HepG2 (cell line): ENCODE results near the gene ABCC10. TPM values are rescaled to one million over a fixed set of nuclear protein-coding genes. Genes with fewer than 3 reads are reported as not detected.
A peak's percentile ranks its signal among the peaks of the same experiment; 100 is the strongest.

Experiments
- ATAC-seq: fragments of 200-7000 bp; cut with Tn5 transposase; 3 replicates; pipeline ENCODE4 v1.9.1; 2020; ENCODE audit warnings: mild to moderate bottlenecking, moderate library complexity
- BruUV-seq: library from RNA; stranded (reverse); fragments of 400-500 nt; replicated peaks from 2 replicates; lab custom pipeline; 2021; lab: Mats Ljungman, UMichigan
- CTCF ChIA-PET: fragments of 300-600 bp; formaldehyde crosslinking; extraction: SDS; loops from one replicate; lab custom pipeline; 2021; ENCODE audit warnings: low total read pairs, inconsistent platforms, low intra/inter-chr PET ratio; lab: Yijun Ruan, JAX
- POLR2A ChIA-PET: fragments of 350-600 bp; sonication (Branson Sonifier 250); formaldehyde crosslinking; loops from one replicate; lab custom pipeline; 2020; ENCODE audit warnings: antibody characterized with exemption, inconsistent platforms; lab: Yijun Ruan, JAX
- DNase-seq: peaks from one replicate; pipeline ENCODE4 v3.0.0-alpha.2; 2015; ENCODE audit warnings: low spot score
- FAIRE-seq: peaks from 3 replicates; lab custom pipeline; 2011; peaks lifted over from hg19 to GRCh38; lab: Jason Lieb, UNC
- H2AFZ ChIP-seq: one replicate; pipeline ENCODE4 v1.6.1; 2011; ENCODE audit warnings: low read length, inconsistent platforms
- H3K27ac ChIP-seq: fragments of 300-600 bp; 3 replicates; pipeline ENCODE4 v1.8.0; 2011; ENCODE audit warnings: mixed run types, mild to moderate bottlenecking, mixed read lengths, low read length, inconsistent platforms; ENCODE audit not compliant: insufficient read depth; ENCODE audit errors: extremely low read length
- H3K27me3 ChIP-seq, 2 experiments: fragments of 200-600 bp in 1 of 2; 2 replicates in 1 of 2; 3 replicates in 1 of 2; pipeline versions ENCODE4 v1.6.0 to v1.8.0; 2011; ENCODE audit warnings: low read length in 2 of 2, mild to moderate bottlenecking in 2 of 2, moderate library complexity in 2 of 2, inconsistent platforms in 1 of 2; ENCODE audit not compliant: insufficient read depth in 2 of 2, control insufficient read depth in 1 of 2
- H3K36me3 ChIP-seq, 2 experiments: fragments of 200-600 bp in 1 of 2; replicated peaks in 1 of 2; 2 replicates in 1 of 2; 3 replicates in 1 of 2; pipeline versions ENCODE4 v1.5.1 to v1.8.0; 2011; ENCODE audit warnings: low read length in 2 of 2, inconsistent platforms in 1 of 2; ENCODE audit not compliant: insufficient read depth in 2 of 2, control insufficient read depth in 1 of 2
- H3K4me1 ChIP-seq: 2 replicates; pipeline ENCODE4 v1.5.1; 2012; ENCODE audit warnings: low read length, inconsistent platforms; ENCODE audit not compliant: insufficient read depth
- H3K4me2 ChIP-seq: 2 replicates; pipeline ENCODE4 v1.6.0; 2011; ENCODE audit warnings: low read depth, low read length, inconsistent platforms
- H3K4me3 ChIP-seq, 3 experiments: fragments of 200-600 bp in 1 of 3; sonication (generic), shearing (Covaris generic) in 1 of 3; replicated peaks in 1 of 3; 2 replicates each; pipeline ENCODE4 v1.5.1; 2011 to 2016; ENCODE audit warnings: low read length in 3 of 3, inconsistent platforms in 2 of 3, low read depth in 2 of 3, mild to moderate bottlenecking in 2 of 3, control low read depth in 1 of 3, mixed read lengths in 1 of 3; ENCODE audit not compliant: insufficient read depth in 1 of 3
- H3K79me2 ChIP-seq: one replicate; pipeline ENCODE4 v1.6.1; 2011; ENCODE audit warnings: low read length, inconsistent platforms; ENCODE audit not compliant: insufficient read depth
- H3K9ac ChIP-seq: 2 replicates; pipeline ENCODE4 v1.6.0; 2011; ENCODE audit warnings: mild to moderate bottlenecking, low read depth, low read length, inconsistent platforms; ENCODE audit not compliant: insufficient read depth
- H3K9me3 ChIP-seq: 2 replicates; pipeline ENCODE4 v1.5.1; 2012; ENCODE audit warnings: mild to moderate bottlenecking, low read length
- H4K20me1 ChIP-seq: 2 replicates; pipeline ENCODE4 v1.6.0; 2011; ENCODE audit warnings: inconsistent platforms, mild to moderate bottlenecking, low read length, moderate library complexity; ENCODE audit not compliant: insufficient read depth
- ARID3A ChIP-seq: IDR thresholded peaks from 2 replicates; pipeline ENCODE4 v1.6.1; 2012; ENCODE audit warnings: low read depth, low read length, improper control_type of control experiment
- ASH2L ChIP-seq: fragments of 300-600, 200-600 bp; sonication (generic); IDR thresholded peaks from 2 replicates; pipeline ENCODE4 v1.7.0; 2017; ENCODE audit warnings: low read depth, mild to moderate bottlenecking, moderate library complexity, mixed read lengths, low read length; ENCODE audit not compliant: insufficient read length
- CTCF ChIP-seq: sonication (generic); formaldehyde crosslinking; IDR thresholded peaks from 2 replicates; pipeline ENCODE4 v1.5.0; 2020; ENCODE audit warnings: mild to moderate bottlenecking, missing genetic modification reagents, moderate library complexity
- ESRRA ChIP-seq: sonication (generic); formaldehyde crosslinking; IDR thresholded peaks from 2 replicates; pipeline ENCODE4 v1.5.1; 2020; ENCODE audit warnings: mild to moderate bottlenecking, low read depth, missing genetic modification reagents
- HMG20B ChIP-seq: conservative IDR thresholded peaks from 2 replicates; pipeline ENCODE4 v1.6.1; 2016; ENCODE audit warnings: missing genetic modification reagents, missing compliant biosample characterization
- KLF11 ChIP-seq: IDR thresholded peaks from 2 replicates; pipeline ENCODE4 v1.6.1; 2016; ENCODE audit warnings: missing compliant biosample characterization
- KMT2A ChIP-seq: sonication (generic); formaldehyde crosslinking; IDR thresholded peaks from 2 replicates; pipeline ENCODE4 v1.4.0; 2020; ENCODE audit warnings: missing genetic modification reagents
- MED13 ChIP-seq: sonication (generic); formaldehyde crosslinking; IDR thresholded peaks from 2 replicates; pipeline ENCODE4 v1.5.0; 2020; ENCODE audit warnings: missing genetic modification reagents
- MYPOP ChIP-seq: sonication (generic); formaldehyde crosslinking; IDR thresholded peaks from 2 replicates; pipeline ENCODE4 v1.8.1; 2023; ENCODE audit warnings: mild to moderate bottlenecking, moderate library complexity, missing genetic modification reagents
- SKI ChIP-seq: fragments of 450-650 bp; IDR thresholded peaks from one replicate; pipeline ENCODE4 v1.6.1; 2018; ENCODE audit warnings: mild to moderate bottlenecking; ENCODE audit not compliant: partially characterized antibody
- SMC3 ChIP-seq: IDR thresholded peaks from 2 replicates; pipeline ENCODE4 v1.6.1; 2011; ENCODE audit warnings: low read length, improper control_type of control experiment
- STAG1 ChIP-seq: sonication (generic); formaldehyde crosslinking; IDR thresholded peaks from 2 replicates; pipeline ENCODE4 v1.4.0; 2020; ENCODE audit warnings: missing genetic modification reagents
- ZNF619 ChIP-seq: sonication (generic); formaldehyde crosslinking; IDR thresholded peaks from 2 replicates; pipeline ENCODE4 v1.4.0; 2020; ENCODE audit warnings: mild to moderate bottlenecking, missing genetic modification reagents
- ZNF660 ChIP-seq: sonication (generic); formaldehyde crosslinking; IDR thresholded peaks from 2 replicates; pipeline ENCODE4 v1.5.1; 2020; ENCODE audit warnings: mild to moderate bottlenecking, low read depth, missing genetic modification reagents, borderline replicate concordance
- WGBS: methylation state at CpG from one replicate; pipeline ENCODE4 v1.1.6; 2017; ENCODE audit warnings: low lambda C conversion rate; 5-methylcytosine and 5-hydroxymethylcytosine counted together
- in situ Hi-C: cut with HindIII; loops from 2 replicates; pipeline ENCODE4 v1.10.0; 2017; ENCODE audit warnings: low pct_unique_long_range_greater_than_20kb; ENCODE audit not compliant: extremely low pct_ligation_motif_present
- intact Hi-C: fragments of 100-400 bp; cut with micrococcal nuclease; formaldehyde crosslinking; loops from one replicate; pipeline ENCODE4 v1.10.0; 2022; ENCODE audit not compliant: unreplicated experiment
- polyA plus RNA-seq, 8 experiments: library from polyadenylated mRNA; depleted of rRNA in 3 of 8; stranded (reverse) in 7 of 8; unstranded in 1 of 8; fragments of >200 nt; fragmentation: Illumina TruSeq in 4 of 8; extraction: Trizol in 4 of 8; gene quantifications; 2 replicates each; pipeline versions ENCODE4 v1.2.1 to v1.2.3, GENCODE V29; 2011 to 2016; ENCODE audit warnings: low read depth in 4 of 8, missing spikeins in 1 of 8, mixed read lengths in 1 of 8; ENCODE audit not compliant: insufficient read depth in 1 of 8
- total RNA-seq, 5 experiments: library from RNA; depleted of rRNA; stranded (reverse); fragments of >200 nt; fragmentation: Illumina TruSeq; extraction: Trizol; gene quantifications; 2 replicates each; pipeline ENCODE4 v1.2.3, GENCODE V29; 2016; ENCODE audit warnings: low read depth in 1 of 5
- TF ChIP-seq, protein P1 (sequence below): sonication (generic); formaldehyde crosslinking; IDR thresholded peaks from 2 replicates; pipeline ENCODE4 v1.5.0; 2020; ENCODE audit warnings: missing genetic modification reagents, mild to moderate bottlenecking, borderline replicate concordance
- TF ChIP-seq, protein P2 (sequence below): sonication (generic); formaldehyde crosslinking; IDR thresholded peaks from 2 replicates; pipeline ENCODE4 v1.5.0; 2020; ENCODE audit warnings: mild to moderate bottlenecking, missing genetic modification reagents
- TF ChIP-seq, protein P3 (sequence below): IDR thresholded peaks from 2 replicates; pipeline ENCODE4 v1.6.1; 2018; ENCODE audit warnings: missing genetic modification reagents

Gene ABCC10
- total and polyA plus RNA-seq, 2 of the 13 experiments (the other 11 are each of a cell fraction or from before 2014, with no cell fraction given) = 16.0 to 24.3 TPM

- intact Hi-C loops (loop anchor here (5.0 kb wide), 1 partner anchor 121 kb away; no protein-coding TSS in a partner anchor), in situ Hi-C loops (no loop called here)
- H3K79me2 ChIP-seq = no peaks in the 10 kb centered on the region
- H3K36me3 ChIP-seq = no peaks in the 10 kb centered on the region
- no peak overlapping the region for H2AFZ ChIP-seq
- FAIRE-seq (peak; percentile 26), DNase-seq (peak; percentile 21), ATAC-seq (no peak)
- H3K4me2 ChIP-seq = no peak overlapping the region
- H3K27me3 ChIP-seq = peaks cover 0 to 29% of the 10 kb centered on the region in 2 experiments; a peak in 4 of 5 replicates
- 0% methylated on average over 1 of the region's 1 CpG for WGBS
- H3K4me1 ChIP-seq = no peaks in the 10 kb centered on the region
- H4K20me1 ChIP-seq = no peaks in the 10 kb centered on the region
- BruUV-seq = no TSS peak
- no peaks in the 10 kb centered on the region for H3K9me3 ChIP-seq
- ChIA-PET CTCF (interaction anchor here (1.1 kb wide), 2 partner anchors 110 to 120 kb away, joined by 4 read pairs; no protein-coding TSS in a partner anchor), POLR2A (interaction anchor here (1.3 kb wide), 1 partner anchor 118 kb away, joined by 3 read pairs; no protein-coding TSS in a partner anchor)
- H3K27ac ChIP-seq = no peak overlapping the region
- no peak overlapping the region for H3K4me3 ChIP-seq
- H3K9ac ChIP-seq = no peak overlapping the region
- TF ChIP-seq ASH2L (no peak), MED13 (no peak), ESRRA (CRISPR knock-in tag) (no peak), KLF11 (CRISPR knock-in tag) (no peak), ZNF660 (CRISPR knock-in tag) (no peak), ARID3A (peak; percentile 20; the same call in 1 of the 2 replicates), ZNF619 (CRISPR knock-in tag) (no peak), SKI (no peak), SMC3 (peak; percentile 37), STAG1 (CRISPR knock-in tag) (peak; percentile 51), HMG20B (no peak), MYPOP (CRISPR knock-in tag) (no peak), KMT2A (CRISPR knock-in tag) (no peak), CTCF (peak; percentile 38)
- TF ChIP-seq, protein P1, sequence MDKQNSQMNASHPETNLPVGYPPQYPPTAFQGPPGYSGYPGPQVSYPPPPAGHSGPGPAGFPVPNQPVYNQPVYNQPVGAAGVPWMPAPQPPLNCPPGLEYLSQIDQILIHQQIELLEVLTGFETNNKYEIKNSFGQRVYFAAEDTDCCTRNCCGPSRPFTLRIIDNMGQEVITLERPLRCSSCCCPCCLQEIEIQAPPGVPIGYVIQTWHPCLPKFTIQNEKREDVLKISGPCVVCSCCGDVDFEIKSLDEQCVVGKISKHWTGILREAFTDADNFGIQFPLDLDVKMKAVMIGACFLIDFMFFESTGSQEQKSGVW (CRISPR knock-in tag) = no peak
- TF ChIP-seq, protein P2, sequence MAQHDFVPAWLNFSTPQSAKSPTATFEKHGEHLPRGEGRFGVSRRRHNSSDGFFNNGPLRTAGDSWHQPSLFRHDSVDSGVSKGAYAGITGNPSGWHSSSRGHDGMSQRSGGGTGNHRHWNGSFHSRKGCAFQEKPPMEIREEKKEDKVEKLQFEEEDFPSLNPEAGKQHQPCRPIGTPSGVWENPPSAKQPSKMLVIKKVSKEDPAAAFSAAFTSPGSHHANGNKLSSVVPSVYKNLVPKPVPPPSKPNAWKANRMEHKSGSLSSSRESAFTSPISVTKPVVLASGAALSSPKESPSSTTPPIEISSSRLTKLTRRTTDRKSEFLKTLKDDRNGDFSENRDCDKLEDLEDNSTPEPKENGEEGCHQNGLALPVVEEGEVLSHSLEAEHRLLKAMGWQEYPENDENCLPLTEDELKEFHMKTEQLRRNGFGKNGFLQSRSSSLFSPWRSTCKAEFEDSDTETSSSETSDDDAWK = no peak
- TF ChIP-seq, protein P3, sequence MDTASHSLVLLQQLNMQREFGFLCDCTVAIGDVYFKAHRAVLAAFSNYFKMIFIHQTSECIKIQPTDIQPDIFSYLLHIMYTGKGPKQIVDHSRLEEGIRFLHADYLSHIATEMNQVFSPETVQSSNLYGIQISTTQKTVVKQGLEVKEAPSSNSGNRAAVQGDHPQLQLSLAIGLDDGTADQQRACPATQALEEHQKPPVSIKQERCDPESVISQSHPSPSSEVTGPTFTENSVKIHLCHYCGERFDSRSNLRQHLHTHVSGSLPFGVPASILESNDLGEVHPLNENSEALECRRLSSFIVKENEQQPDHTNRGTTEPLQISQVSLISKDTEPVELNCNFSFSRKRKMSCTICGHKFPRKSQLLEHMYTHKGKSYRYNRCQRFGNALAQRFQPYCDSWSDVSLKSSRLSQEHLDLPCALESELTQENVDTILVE = no peak
Observed at GRCh38 chr6:43386492-43386891, 40.8 kb upstream of the ABCC10 start.
